Measurements from ENCODE around the gene U2AF2. TPM values are rescaled to one million over a fixed set of nuclear protein-coding genes. Genes with fewer than 3 reads are reported as not detected.

U2AF2 gene
- total and polyA plus RNA-seq, 2 experiments from 2014 or later = 73.1 to 233 TPM

GRCh38 chr19:55640043-55640576 lies 14.7 kb upstream of the U2AF2 start:
- H3K4me2 ChIP-seq = peak overlapping the region; percentile 96
- no peaks in the 10 kb centered on the region for H3K36me3 ChIP-seq (ENCODE audit: insufficient read depth)
- no peaks in the 10 kb centered on the region for H3K27me3 ChIP-seq (ENCODE audit: insufficient read depth)
- H3K27ac ChIP-seq (ENCODE audit: low read depth) = peak overlapping the region; percentile 72
- Mint-ChIP-seq H3K27ac (peak overlapping the region; percentile 84), H3K27me3 (ENCODE audit: insufficient read depth, low read depth, poor library complexity) (peaks cover 36% of the 10 kb centered on the region), H3K36me3 (ENCODE audit: low read depth) (peaks cover 32% of the 10 kb centered on the region), H3K4me3 (peak overlapping the region; percentile 79), H3K9me3 (peaks cover 8% of the 10 kb centered on the region), H3K4me1 (peaks cover 28% of the 10 kb centered on the region)
- peaks cover 34% of the 10 kb centered on the region for H3K79me2 ChIP-seq (replicated peaks; ENCODE audit: insufficient read depth)
- H3K4me1 ChIP-seq (ENCODE audit: insufficient read depth) = peaks cover 9% of the 10 kb centered on the region
- 0 out of 2 replicates have a peak, but pooled peaks cover 3% of the 10 kb centered on the region for H3K9me2 ChIP-seq (ENCODE audit: insufficient read depth)
- peaks cover 23% of the 10 kb centered on the region for H3F3A ChIP-seq (replicated peaks; ENCODE audit: low read depth)
- peak overlapping the region; percentile 66; the same call in 1 of the 2 replicates for H2AFZ ChIP-seq
- peak; percentile 75 for DNase-seq (ENCODE audit: low spot score)
- peak overlapping the region; percentile 89 for H3K4me3 ChIP-seq
- peak; percentile 11 for ATAC-seq
- H4K20me1 ChIP-seq (replicated peaks; ENCODE audit: insufficient read depth) = peaks cover 5% of the 10 kb centered on the region; the same call in 1 of the 2 replicates
- TF ChIP-seq CTCF (conservative IDR thresholded peaks at IDR 0.05; ENCODE audit: low read depth in 2 of 2) (peak; percentile 7 to 54; a peak in 2 of 4 replicates), STAT1 (IDR thresholded peaks at IDR 0.05; ENCODE audit: unreplicated experiment) (no peak)

- 0 out of 2 replicates have a peak, but pooled peaks cover 3% of the 10 kb centered on the region for H3K9me2 ChIP-seq (ENCODE audit: insufficient read depth)
- H3K27ac ChIP-seq (ENCODE audit: low read depth) = peak within 1 kb of the TSS; percentile 84
- peaks cover 39% of the 10 kb centered on the region for H3K36me3 Mint-ChIP-seq (ENCODE audit: low read depth)
- peaks cover 40% of the 10 kb centered on the region for H3K27me3 Mint-ChIP-seq (ENCODE audit: insufficient read depth, low read depth, poor library complexity)
- H3K36me3 ChIP-seq (ENCODE audit: insufficient read depth) = no peaks in the 10 kb centered on the region
- peaks cover 4% of the 10 kb centered on the region for H3K4me1 ChIP-seq (ENCODE audit: insufficient read depth)
- H3K27ac Mint-ChIP-seq = peak within 1 kb of the TSS; percentile 91
- peak within 1 kb of the TSS; percentile 89 for H3K4me3 ChIP-seq
- H2AFZ ChIP-seq = peak within 1 kb of the TSS; percentile 66; the same call in 1 of the 2 replicates
- peaks cover 34% of the 10 kb centered on the region for H3K79me2 ChIP-seq (replicated peaks; ENCODE audit: insufficient read depth)
- peak within 1 kb of the TSS; percentile 84 for H3K4me3 Mint-ChIP-seq
- H3K27me3 ChIP-seq (ENCODE audit: insufficient read depth) = no peaks in the 10 kb centered on the region
- peaks cover 25% of the 10 kb centered on the region for H3F3A ChIP-seq (replicated peaks; ENCODE audit: low read depth)
- H3K4me2 ChIP-seq = peak within 1 kb of the TSS; percentile 96
- DNase-seq (ENCODE audit: low spot score) (peak; percentile 75), ATAC-seq (peak; percentile 57)
- H3K4me1 Mint-ChIP-seq = peaks cover 25% of the 10 kb centered on the region
- peaks cover 5% of the 10 kb centered on the region; the same call in 1 of the 2 replicates for H4K20me1 ChIP-seq (replicated peaks; ENCODE audit: insufficient read depth)
- H3K9me3 Mint-ChIP-seq = peaks cover 8% of the 10 kb centered on the region
- TF ChIP-seq ZNF462 (CRISPR knock-in tag; IDR thresholded peaks at IDR 0.05) = no peak
- no peak for TF ChIP-seq ZNF114 (CRISPR knock-in tag; IDR thresholded peaks at IDR 0.05)
- no peak for TF ChIP-seq EZH2phosphoT487 (IDR thresholded peaks at IDR 0.05; ENCODE audit: unreplicated experiment)
- TF ChIP-seq ZNF331 (CRISPR knock-in tag; IDR thresholded peaks at IDR 0.05; ENCODE audit: low read depth) = no peak
- TF ChIP-seq NANOG (IDR thresholded peaks at IDR 0.05; ENCODE audit: borderline replicate concordance) = no peak
- TF ChIP-seq ETS1 (IDR thresholded peaks at IDR 0.05) = no peak
Observed at GRCh38 chr19:55640577-55641425, 14.0 kb upstream of the U2AF2 start, which contains the start of gene ZNF580. Gene ZNF580 (plus strand): TSS chr19:55641002. CDS start chr19:55642509, 1,507 bp downstream.

Data from GM23338 (cell line).